Fibroblast of lung (primary cell): ENCODE measurements around the gene OR1N2. TPM values are rescaled to one million over a fixed set of nuclear protein-coding genes. Genes with fewer than 3 reads are reported as not detected.
A peak's percentile ranks its signal among the peaks of the same experiment; 100 is the strongest.
"Not testable (repeated sequence)": the region's sequence is repeated elsewhere in the genome, so short reads cannot be mapped to it uniquely, and the experiment has no call there.

Source experiments
- DNase-seq, 2 donors: peaks; one replicate each; pipeline versions ENCODE4 v3.0.0 to v3.0.0-alpha.2; 2010; ENCODE audit warnings: low read depth in 2 of 2
- H2AFZ ChIP-seq: 2 replicates; pipeline ENCODE4 v1.5.1; 2012; ENCODE audit warnings: low read length, control low read depth, inconsistent platforms
- H3K27ac ChIP-seq: 2 replicates; pipeline ENCODE4 v1.5.1; 2011; ENCODE audit warnings: low read length, control low read depth; ENCODE audit not compliant: insufficient read depth
- H3K27me3 ChIP-seq: 2 replicates; pipeline ENCODE4 v1.5.1; 2011; ENCODE audit warnings: mild to moderate bottlenecking, low read length; ENCODE audit not compliant: control insufficient read depth, insufficient read depth
- H3K36me3 ChIP-seq: 2 replicates; pipeline ENCODE4 v1.5.1; 2011; ENCODE audit warnings: low read length; ENCODE audit not compliant: control insufficient read depth, insufficient read depth
- H3K4me1 ChIP-seq: 2 replicates; pipeline ENCODE4 v1.5.1; 2011; ENCODE audit warnings: low read length; ENCODE audit not compliant: control insufficient read depth, insufficient read depth; ENCODE audit errors: extremely low read depth
- H3K4me2 ChIP-seq: 2 replicates; pipeline ENCODE4 v1.5.1; 2011; ENCODE audit warnings: low read length, control low read depth; ENCODE audit not compliant: insufficient read depth; ENCODE audit errors: extremely low read depth
- H3K4me3 ChIP-seq, 4 experiments: fragments of 200-600 bp in 1 of 4; sonication (generic) in 1 of 4; replicated peaks in 1 of 4; 2 replicates each; pipeline ENCODE4 v1.5.1; 2011 to 2016; ENCODE audit warnings: low read length in 4 of 4, low read depth in 3 of 4, mild to moderate bottlenecking in 3 of 4, control low read depth in 2 of 4, inconsistent platforms in 1 of 4, mixed read lengths in 1 of 4; ENCODE audit not compliant: insufficient read depth in 1 of 4; ENCODE audit errors: control extremely low read depth in 1 of 4
- H3K79me2 ChIP-seq: 2 replicates; pipeline ENCODE4 v1.5.1; 2012; ENCODE audit warnings: mild to moderate bottlenecking, low read length, inconsistent platforms; ENCODE audit not compliant: control insufficient read depth, insufficient read depth
- H3K9ac ChIP-seq: 2 replicates; pipeline ENCODE4 v1.5.1; 2011; ENCODE audit warnings: mild to moderate bottlenecking, low read length, control low read depth; ENCODE audit not compliant: insufficient read depth
- H3K9me3 ChIP-seq: 2 replicates; pipeline ENCODE4 v1.5.1; 2012; ENCODE audit warnings: low read depth, low read length; ENCODE audit not compliant: control insufficient read depth, insufficient read depth
- H4K20me1 ChIP-seq: 2 replicates; pipeline ENCODE4 v1.5.1; 2011; ENCODE audit warnings: low read length; ENCODE audit not compliant: control insufficient read depth, insufficient read depth; ENCODE audit errors: extremely low read depth
- CTCF ChIP-seq, 2 donors: IDR thresholded peaks in 1 of 2; conservative IDR thresholded peaks in 1 of 2; 1 replicate in 1 of 2; 2 replicates in 1 of 2; pipeline ENCODE4 v1.5.1; 2011 to 2012; ENCODE audit warnings: low read length in 2 of 2, control low read depth in 1 of 2, inconsistent platforms in 1 of 2, low read depth in 1 of 2, mild to moderate bottlenecking in 1 of 2
- EZH2 ChIP-seq: IDR thresholded peaks from 2 replicates; pipeline ENCODE4 v1.5.1; 2012; ENCODE audit warnings: low read length, control low read depth, mild to moderate bottlenecking; ENCODE audit errors: missing control alignments
- polyA plus RNA-seq, 2 donors: library from polyadenylated mRNA; depleted of rRNA in 1 of 2; stranded (reverse) in 1 of 2; unstranded in 1 of 2; fragments of >200 nt; gene quantifications; 2 replicates each; pipeline ENCODE4 v1.2.1, GENCODE V29; 2011 to 2012; ENCODE audit warnings: missing spikeins in 1 of 2
- total RNA-seq: library from RNA; depleted of rRNA; stranded (reverse); fragments of >200 nt; gene quantifications from 2 replicates; pipeline ENCODE4 v1.2.1, GENCODE V29; 2014

Gene OR1N2
- total and polyA plus RNA-seq, 2 donors (not counting 1 experiment from before 2014, with no cell fraction given), result not detected

- DNase-seq, result no peak
- no peaks in the 10 kb centered on the region for H3K79me2 ChIP-seq
- no peak overlapping the region for H3K27ac ChIP-seq
- no peak overlapping the region for H2AFZ ChIP-seq
- H3K36me3 ChIP-seq, result no peaks in the 10 kb centered on the region
- TF ChIP-seq EZH2 (no peak), CTCF (conservative IDR thresholded peaks at IDR 0.05 in 1 of 2, IDR thresholded peaks at IDR 0.05 in 1 of 2; ENCODE audit: low read depth in 1 of 2, low read length in 2 of 2) (no peak)
- no peak overlapping the region for H3K9ac ChIP-seq
- H3K27me3 ChIP-seq, result no peaks in the 10 kb centered on the region
- H3K4me3 ChIP-seq, result no peak overlapping the region
- H3K4me1 ChIP-seq, result no peaks in the 10 kb centered on the region
- H3K9me3 ChIP-seq, result no peaks in the 10 kb centered on the region
- no peak overlapping the region for H3K4me2 ChIP-seq
- no peaks in the 10 kb centered on the region for H4K20me1 ChIP-seq
These were observed 27.0 kb downstream of the OR1N2 start for GRCh38 chr9:122579874-122580273.

- Histone ChIP-seq H4K20me1 (no peaks in the 10 kb centered on the region), H3K36me3 (no peaks in the 10 kb centered on the region), H3K9ac (no peak overlapping the region), H3K27me3 (no peaks in the 10 kb centered on the region), H3K27ac (no peak overlapping the region), H3K9me3 (no peaks in the 10 kb centered on the region), H3K4me1 (no peaks in the 10 kb centered on the region), H3K79me2 (no peaks in the 10 kb centered on the region), H2AFZ (no peak overlapping the region), H3K4me2 (no peak overlapping the region), H3K4me3 (no peak overlapping the region)
- DNase-seq, result peak in 1 of 2 donors; percentile 68
- TF ChIP-seq EZH2 (no peak), CTCF (conservative IDR thresholded peaks at IDR 0.05 in 1 of 2, IDR thresholded peaks at IDR 0.05 in 1 of 2; ENCODE audit: low read depth in 1 of 2, low read length in 2 of 2) (no peak)
These were observed 27.4 kb downstream of the OR1N2 start for GRCh38 chr9:122580360-122580759.

- not testable (repeated sequence) for H3K27ac ChIP-seq, H3K4me1 ChIP-seq, H3K79me2 ChIP-seq, H3K4me2 ChIP-seq, H3K36me3 ChIP-seq, H3K9me3 ChIP-seq, H3K9ac ChIP-seq, H2AFZ ChIP-seq, H3K27me3 ChIP-seq, DNase-seq, H4K20me1 ChIP-seq, H3K4me3 ChIP-seq
These were observed 30.4 kb downstream of the OR1N2 start, which contains the start of gene OR1L8 for GRCh38 chr9:122583284-122583683. TSS of gene OR1L8 (minus strand) at chr9:122583384. CDS start at chr9:122568477, 14,907 bp downstream.

Other genes with a start within 250 kb of the OR1N2 start
- gene PTGS1, start 182.1 kb upstream of the OR1N2 start, total RNA-seq, result 8.0 and 13.4 TPM in 2 replicates
- 52.9 and 86.5 TPM in 2 replicates for gene PTGS1, start 182.1 kb upstream of the OR1N2 start, polyA plus RNA-seq
- gene OR1J1, start 75.2 kb upstream of the OR1N2 start, total RNA-seq, result not detected in 2 replicates
- not detected in 2 replicates for gene OR1J1, start 75.2 kb upstream of the OR1N2 start, polyA plus RNA-seq
- gene OR1J2, start 42.3 kb upstream of the OR1N2 start, total RNA-seq, result 0.26 and 0.33 TPM in 2 replicates
- 0.19 and 0.23 TPM in 2 replicates for gene OR1J2, start 42.3 kb upstream of the OR1N2 start, polyA plus RNA-seq
- gene OR1J4, start 34.0 kb upstream of the OR1N2 start, total RNA-seq, result not detected in 2 replicates
- 0.34 and 0.49 TPM in 2 replicates for gene OR1J4, start 34.0 kb upstream of the OR1N2 start, polyA plus RNA-seq
- not detected in 2 replicates for gene OR1N1, start 25.8 kb upstream of the OR1N2 start, total RNA-seq
- not detected in 2 replicates for gene OR1N1, start 25.8 kb upstream of the OR1N2 start, polyA plus RNA-seq
- gene OR1L8, start 30.3 kb downstream of the OR1N2 start, total RNA-seq, result not detected in 2 replicates
- gene OR1L8, start 30.3 kb downstream of the OR1N2 start, polyA plus RNA-seq, result 0.07 TPM in 1 of 2 replicates, not detected in the other
- gene OR1Q1, start 61.6 kb downstream of the OR1N2 start, total RNA-seq, result not detected in 2 replicates
- 0.14 and 0.17 TPM in 2 replicates for gene OR1Q1, start 61.6 kb downstream of the OR1N2 start, polyA plus RNA-seq
- not detected in 2 replicates for gene OR1B1, start 104.5 kb downstream of the OR1N2 start, total RNA-seq
- not detected in 2 replicates for gene OR1B1, start 104.5 kb downstream of the OR1N2 start, polyA plus RNA-seq
- gene OR1L1, start 108.6 kb downstream of the OR1N2 start, total RNA-seq, result not detected in 2 replicates
- not detected in 2 replicates for gene OR1L1, start 108.6 kb downstream of the OR1N2 start, polyA plus RNA-seq
- gene OR1L3, start 122.0 kb downstream of the OR1N2 start, total RNA-seq, result not detected in 2 replicates
- gene OR1L3, start 122.0 kb downstream of the OR1N2 start, polyA plus RNA-seq, result not detected in 2 replicates
- gene OR1L4, start 170.9 kb downstream of the OR1N2 start, total RNA-seq, result not detected in 2 replicates
- gene OR1L4, start 170.9 kb downstream of the OR1N2 start, polyA plus RNA-seq, result not detected in 2 replicates
- not detected in 2 replicates for gene OR1L6, start 189.2 kb downstream of the OR1N2 start, total RNA-seq
- gene OR1L6, start 189.2 kb downstream of the OR1N2 start, polyA plus RNA-seq, result not detected in 2 replicates
- not detected in 2 replicates for gene OR5C1, start 235.8 kb downstream of the OR1N2 start, total RNA-seq
- gene OR5C1, start 235.8 kb downstream of the OR1N2 start, polyA plus RNA-seq, result not detected in 2 replicates
- not detected in 2 replicates for gene OR1K1, start 247.0 kb downstream of the OR1N2 start, total RNA-seq
- not detected in 2 replicates for gene OR1K1, start 247.0 kb downstream of the OR1N2 start, polyA plus RNA-seq